SKM-1 treated with dmso at 0.1 percent for 144 hours (cell line): ENCODE measurements around the gene TCHH.

Experiments used
- DNase-seq: peaks from one replicate; lab custom pipeline; 2025; ENCODE audit not compliant: unreplicated experiment; lab: John Stamatoyannopoulos, UW

Gene TCHH

GRCh38 chr1:152061952-152062351 is 53.3 kb downstream of the TCHH start:
- DNase-seq, result no peak
